Ammon's horn (tissue), 1 donor: Measurements from ENCODE around the gene TTC24.
"Not testable (repeated sequence)": the region's sequence is repeated elsewhere in the genome, so short reads cannot be mapped to it uniquely, and the experiment has no call there.

Experiments
- DNase-seq: peaks from one replicate; pipeline ENCODE4 v3.0.0-alpha.2; 2016; ENCODE audit warnings: low spot score

Gene TTC24

GRCh38 chr1:156587927-156588326, 8.4 kb downstream of the TTC24 start:
- DNase-seq, result not testable (repeated sequence)

GRCh38 chr1:156589546-156589945, 10.0 kb downstream of the TTC24 start:
- DNase-seq, result no peak

DNA sequence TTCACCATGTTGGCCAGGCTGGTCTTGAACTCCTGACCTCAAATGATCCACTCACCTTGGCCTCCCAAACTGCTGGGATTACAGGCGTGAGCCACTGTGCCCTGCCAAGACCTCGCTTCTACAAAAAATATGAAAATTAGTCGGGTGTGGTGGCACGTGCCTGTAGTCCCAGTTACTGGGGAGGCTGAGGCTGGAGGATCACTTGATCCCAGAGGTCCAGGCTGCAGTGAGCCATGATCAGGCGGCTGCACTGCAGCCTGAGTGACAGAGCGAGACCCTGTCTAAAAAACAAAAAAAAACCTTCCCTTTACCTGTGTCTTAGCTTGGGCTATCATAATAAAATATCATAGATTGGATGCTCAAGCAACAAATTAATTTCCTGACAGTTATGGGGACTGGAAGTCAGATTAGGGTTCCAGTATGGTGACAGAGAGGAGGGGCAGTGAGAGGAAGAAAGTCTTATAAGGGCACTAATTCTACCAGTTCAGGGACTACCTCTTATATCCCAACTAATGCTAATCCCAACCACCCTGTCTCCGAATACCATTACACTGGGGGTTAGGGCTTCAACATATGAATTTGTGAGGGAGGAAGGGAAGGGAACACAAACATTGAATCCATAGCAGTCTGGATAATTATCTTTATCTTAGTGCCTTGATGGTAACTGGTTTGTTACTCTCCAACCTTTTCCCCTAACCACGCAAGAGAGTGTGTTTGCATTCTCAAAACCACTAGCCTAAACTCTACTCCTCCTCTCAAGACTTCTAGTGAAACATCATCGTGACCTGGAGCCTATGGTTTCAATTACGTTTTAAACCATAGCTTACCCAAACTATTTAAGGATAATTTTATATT, 11.0 kb downstream of the TTC24 start:
- no peak for DNase-seq

DNA sequence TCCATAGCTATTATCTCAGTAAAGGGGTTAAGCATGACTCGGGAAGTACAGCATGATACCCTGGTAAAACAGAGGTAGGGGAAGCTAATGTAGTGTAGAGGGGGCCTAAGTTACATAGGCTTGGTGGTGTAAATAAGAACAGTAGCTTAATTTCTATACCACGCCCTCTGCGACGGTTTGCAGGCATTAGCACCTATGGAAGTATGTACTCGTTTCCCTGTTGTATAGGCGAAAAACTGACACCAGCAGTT, 11.6 kb downstream of the TTC24 start:
- DNase-seq, result no peak

DNA sequence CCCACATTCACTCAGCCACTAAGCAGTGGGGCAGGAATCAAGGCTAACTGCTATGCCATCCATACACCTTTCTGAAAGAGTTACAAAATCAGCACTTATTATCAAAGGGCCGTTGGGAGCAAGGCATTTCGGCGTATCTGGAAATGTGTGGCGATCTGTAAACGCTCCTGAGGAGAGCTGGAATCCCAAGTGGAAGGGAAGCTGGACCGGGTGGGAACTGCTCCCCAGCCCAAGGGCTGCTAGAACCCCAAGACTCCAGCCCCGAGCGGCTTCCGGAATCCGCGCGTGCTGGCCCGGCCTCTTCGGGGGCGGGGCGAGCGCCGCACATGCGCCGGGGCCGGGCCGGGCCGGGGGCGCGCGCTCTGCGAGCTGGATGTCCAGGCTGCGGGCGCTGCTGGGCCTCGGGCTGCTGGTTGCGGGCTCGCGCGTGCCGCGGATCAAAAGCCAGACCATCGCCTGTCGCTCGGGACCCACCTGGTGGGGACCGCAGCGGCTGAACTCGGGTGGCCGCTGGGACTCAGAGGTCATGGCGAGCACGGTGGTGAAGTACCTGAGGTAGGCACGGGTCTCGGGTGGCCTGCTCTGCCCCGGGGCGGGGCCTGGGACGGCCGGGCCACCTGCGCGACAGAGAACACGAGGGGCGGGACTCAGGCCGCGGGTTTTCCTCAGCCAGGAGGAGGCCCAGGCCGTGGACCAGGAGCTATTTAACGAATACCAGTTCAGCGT, 12.1 kb downstream of the TTC24 start, which contains the start of gene NAXE:
Gene NAXE (plus strand): TSS at position 345 of the 726 bp plus-strand sequence. CDS start 29 bp downstream, at position 374.
- DNase-seq, result peak; percentile 78

GRCh38 chr1:156592158-156592909, 12.8 kb downstream of the TTC24 start:
- no peak for DNase-seq

GRCh38 chr1:156592910-156593660, 13.6 kb downstream of the TTC24 start:
- no peak for DNase-seq

- no peak for DNase-seq
Measured at GRCh38 chr1:156593661-156593989, 14.1 kb downstream of the TTC24 start.

GRCh38 chr1:156594190-156594589, 14.7 kb downstream of the TTC24 start:
- no peak for DNase-seq

- no peak for DNase-seq
Measured at GRCh38 chr1:156595016-156595415, 15.5 kb downstream of the TTC24 start.

DNA sequence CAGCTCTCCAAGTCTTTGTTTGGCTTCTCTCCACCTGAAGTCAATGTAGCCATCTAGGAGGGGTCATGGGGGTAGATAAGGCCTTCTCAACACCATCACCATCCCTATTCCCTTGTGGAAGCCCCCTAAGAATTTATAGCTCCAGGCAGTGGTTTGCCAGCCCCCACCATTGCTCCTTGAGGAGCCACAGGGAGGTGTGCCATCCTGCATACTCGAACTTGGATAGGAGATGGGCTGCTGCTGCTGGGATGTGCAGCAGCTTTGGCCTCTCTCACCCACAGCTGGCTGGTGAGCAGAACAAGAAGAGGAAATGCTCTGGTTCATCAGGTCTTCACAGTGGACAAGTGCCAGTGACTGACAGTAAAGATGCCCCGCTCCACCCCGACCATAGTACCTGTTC, 16.9 kb downstream of the TTC24 start:
- no peak for DNase-seq

GRCh38 chr1:156598125-156598524, 18.6 kb downstream of the TTC24 start:
- DNase-seq, result no peak

- DNase-seq, result no peak
Measured at GRCh38 chr1:156598731-156599432, 19.4 kb downstream of the TTC24 start.

DNA sequence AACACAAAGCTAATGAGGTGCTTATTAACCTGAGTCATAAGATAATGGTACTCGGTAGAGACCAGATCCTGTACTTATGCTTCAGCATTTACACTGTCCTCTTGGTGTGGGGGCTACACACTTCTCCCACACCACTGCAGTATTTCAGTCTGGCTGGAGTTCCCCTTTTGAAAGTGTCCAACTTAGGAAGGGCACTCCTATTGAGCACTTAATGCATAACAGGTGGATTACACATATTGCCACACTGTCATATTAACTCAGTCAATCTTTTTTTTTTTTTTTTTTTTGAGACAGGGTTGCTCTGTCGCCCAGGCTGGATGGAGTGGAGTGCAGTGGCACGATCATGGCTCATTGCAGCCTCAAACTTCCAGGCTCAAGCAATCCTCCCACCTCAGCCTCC, 20.3 kb downstream of the TTC24 start:
- DNase-seq, result no peak

GRCh38 chr1:156600733-156601121, 21.2 kb downstream of the TTC24 start:
- no peak for DNase-seq

DNA sequence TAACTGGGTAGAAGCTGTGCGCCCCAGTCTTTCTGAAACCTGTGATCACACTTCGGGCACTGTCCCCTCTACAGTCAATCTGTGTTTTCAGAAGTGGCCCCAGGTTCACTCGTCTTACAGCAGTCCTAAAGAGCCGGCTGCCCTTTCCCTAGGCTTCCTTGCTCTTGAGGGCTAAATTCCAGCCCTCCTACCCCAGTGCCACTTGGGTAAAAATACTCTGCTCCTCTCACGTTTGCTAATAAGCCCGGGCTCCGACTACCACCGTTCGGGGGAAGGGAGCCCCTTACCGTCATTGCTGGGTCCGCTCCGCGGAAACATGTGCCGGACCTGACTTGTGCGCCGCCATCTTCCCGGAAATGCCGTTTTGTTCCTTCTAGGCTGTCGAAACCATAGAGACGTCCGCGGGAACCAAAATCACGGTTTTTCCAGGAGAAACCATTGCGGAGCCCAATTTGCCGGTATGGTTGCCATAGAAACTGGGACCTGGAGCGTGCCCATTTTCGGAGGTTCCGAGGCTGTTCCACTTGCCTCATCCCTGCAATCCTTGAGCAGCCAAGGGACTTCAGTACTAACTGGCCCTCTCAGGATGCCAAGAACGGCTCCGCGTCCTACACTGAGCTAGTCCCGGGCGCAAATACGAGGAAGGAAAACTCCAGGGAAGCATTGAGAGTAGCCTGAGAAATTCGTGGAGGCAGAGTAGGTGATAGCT, 21.8 kb downstream of the TTC24 start, which contains the start of gene GPATCH4:
Gene GPATCH4 (minus strand): TSS at position 358 of the 709 bp plus-strand sequence.
- peak; percentile 88 for DNase-seq

GRCh38 chr1:156601892-156602291, 22.4 kb downstream of the TTC24 start:
- no peak for DNase-seq

- no peak for DNase-seq
Measured at GRCh38 chr1:156602557-156602993, 23.1 kb downstream of the TTC24 start.

DNA sequence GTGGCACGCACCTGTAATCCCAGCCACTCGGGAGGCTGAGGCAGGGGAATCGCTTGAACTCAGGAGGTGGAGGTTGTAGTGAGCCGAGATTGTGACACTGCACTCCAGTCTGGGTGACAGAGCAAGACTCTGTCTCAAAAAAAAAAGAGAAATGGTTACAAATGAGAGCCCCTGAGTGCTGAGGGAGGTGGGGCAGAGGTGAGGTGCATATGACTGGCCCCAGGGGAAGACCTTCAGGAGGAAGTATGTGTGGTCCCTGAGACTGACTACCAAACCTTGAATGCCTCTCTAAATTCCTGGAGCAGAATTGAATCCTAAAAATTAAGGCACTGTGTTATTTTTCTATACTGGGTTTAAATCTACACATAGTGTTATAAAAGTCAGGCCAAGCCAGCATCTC, 27.8 kb downstream of the TTC24 start:
- DNase-seq, result not testable (repeated sequence)

DNA sequence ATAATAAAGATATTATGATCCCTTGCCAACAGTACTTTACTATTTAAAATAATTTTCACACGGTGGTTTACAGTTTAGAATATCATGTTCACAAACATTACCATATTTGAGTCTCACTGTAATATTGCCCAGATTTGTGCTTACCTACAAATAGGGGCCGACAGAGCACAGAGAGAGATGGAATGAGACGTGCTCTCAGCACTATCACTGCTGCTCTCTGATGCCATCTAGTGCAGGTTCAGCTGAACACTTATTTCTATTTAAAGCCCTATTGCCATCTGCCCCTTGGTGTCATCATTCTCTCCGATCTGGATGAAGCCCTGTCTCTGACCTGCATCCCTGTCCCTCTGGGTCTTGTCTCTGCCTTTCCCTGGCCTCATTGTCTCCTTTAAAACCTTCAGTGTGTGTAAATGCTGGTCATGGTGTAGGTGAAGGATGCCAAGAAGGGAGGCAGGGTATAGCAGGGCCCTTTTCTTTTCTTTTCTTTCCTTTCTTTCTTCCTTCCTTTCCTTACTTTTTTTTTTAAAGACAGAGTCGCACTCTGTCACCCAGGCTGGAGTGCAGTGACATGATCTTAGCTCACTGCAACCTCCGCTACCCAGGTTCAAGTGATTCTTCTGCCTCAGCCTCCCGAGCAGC, 28.6 kb downstream of the TTC24 start:
- peak; percentile 95 for DNase-seq
